IMR-90 (cell line): ENCODE data around the gene HEXD. TPM values are rescaled to one million over a fixed set of nuclear protein-coding genes. Genes with fewer than 3 reads are reported as not detected.

Experiments
- ATAC-seq: fragments of 200-7000 bp; cut with Tn5 transposase; 2 replicates; pipeline ENCODE4 v1.9.1; 2020; ENCODE audit warnings: low read depth, mild to moderate bottlenecking, moderate library complexity
- BruUV-seq: library from RNA; stranded (reverse); fragments of 400-500 nt; replicated peaks from 2 replicates; lab custom pipeline; 2021; lab: Mats Ljungman, UMichigan
- CTCF ChIA-PET: fragments of 300-600 bp; formaldehyde crosslinking; extraction: SDS; loops from one replicate; lab custom pipeline; 2021; ENCODE audit warnings: antibody characterized with exemption; lab: Yijun Ruan, JAX
- POLR2A ChIA-PET: fragments of 300-600 bp; sonication (Branson Sonifier 250); formaldehyde crosslinking; loops from one replicate; lab custom pipeline; 2022; ENCODE audit warnings: antibody characterized with exemption; ENCODE audit not compliant: unreplicated experiment; lab: Charles Lee
- DNase-seq: peaks from one replicate; pipeline ENCODE4 v3.0.0; 2013
- H2AFZ ChIP-seq: replicated peaks from 2 replicates; pipeline ENCODE3; 2013; ENCODE audit warnings: low read length, mild to moderate bottlenecking; ENCODE audit not compliant: poor library complexity
- H2AK5ac ChIP-seq: 2 replicates; pipeline ENCODE4 v1.6.1; 2013; ENCODE audit warnings: low read depth, low read length, inconsistent platforms
- H2AK9ac ChIP-seq: replicated peaks from 2 replicates; pipeline ENCODE3; 2013; ENCODE audit warnings: mild to moderate bottlenecking, low read depth, low read length, moderate library complexity; ENCODE audit not compliant: poor library complexity
- H2BK120ac ChIP-seq: 2 replicates; pipeline ENCODE4 v1.6.1; 2013; ENCODE audit warnings: low read depth, low read length, inconsistent platforms
- H2BK15ac ChIP-seq: 3 replicates; pipeline ENCODE4 v1.6.1; 2013; ENCODE audit warnings: low read depth, low read length, inconsistent platforms
- H2BK20ac ChIP-seq: 2 replicates; pipeline ENCODE4 v1.6.1; 2013; ENCODE audit warnings: low read depth, mild to moderate bottlenecking, inconsistent platforms, low read length, moderate library complexity
- H2BK5ac ChIP-seq: 2 replicates; pipeline ENCODE4 v1.6.1; 2013; ENCODE audit warnings: mild to moderate bottlenecking, low read depth, low read length, inconsistent platforms; ENCODE audit not compliant: poor library complexity, severe bottlenecking
- H3K14ac ChIP-seq: replicated peaks from 2 replicates; pipeline ENCODE4 v1.6.1; 2013; ENCODE audit warnings: low read depth, low read length, inconsistent platforms
- H3K18ac ChIP-seq: 2 replicates; pipeline ENCODE4 v1.6.1; 2013; ENCODE audit warnings: low read depth, low read length, control low read depth
- H3K23ac ChIP-seq: 2 replicates; pipeline ENCODE4 v1.6.1; 2013; ENCODE audit warnings: low read depth, low read length, inconsistent platforms
- H3K27ac ChIP-seq: 2 replicates; pipeline ENCODE4 v1.5.1; 2013; ENCODE audit warnings: mild to moderate bottlenecking, control low read depth, low read length; ENCODE audit not compliant: insufficient read depth
- H3K27me3 ChIP-seq: 2 replicates; pipeline ENCODE4 v1.6.1; 2013; ENCODE audit warnings: low read length; ENCODE audit not compliant: control insufficient read depth, insufficient read depth
- H3K36me3 ChIP-seq: 2 replicates; pipeline ENCODE4 v1.6.1; 2013; ENCODE audit warnings: low read length, mixed read lengths; ENCODE audit not compliant: control insufficient read depth, insufficient read depth
- H3K4ac ChIP-seq: 2 replicates; pipeline ENCODE4 v1.6.1; 2013; ENCODE audit warnings: low read depth, low read length, inconsistent platforms
- H3K4me1 ChIP-seq: 2 replicates; pipeline ENCODE4 v1.6.1; 2013; ENCODE audit warnings: low read length, mixed read lengths; ENCODE audit not compliant: control insufficient read depth, insufficient read depth
- H3K4me2 ChIP-seq: 2 replicates; pipeline ENCODE4 v1.6.1; 2013; ENCODE audit warnings: low read depth, mild to moderate bottlenecking, control low read depth, low read length, moderate library complexity
- H3K4me3 ChIP-seq: 2 replicates; pipeline ENCODE4 v1.5.1; 2013; ENCODE audit warnings: low read depth, mild to moderate bottlenecking, control low read depth, low read length, moderate library complexity; ENCODE audit not compliant: insufficient read depth
- H3K56ac ChIP-seq: 2 replicates; pipeline ENCODE4 v1.6.1; 2013; ENCODE audit warnings: low read length, inconsistent platforms; ENCODE audit not compliant: insufficient read depth; ENCODE audit errors: extremely low read depth
- H3K79me1 ChIP-seq, 2 experiments: 2 replicates each; pipeline ENCODE4 v1.6.1; 2013; ENCODE audit warnings: low read length in 2 of 2, inconsistent platforms in 1 of 2, low read depth in 1 of 2
- H3K9ac ChIP-seq: 2 replicates; pipeline ENCODE4 v1.6.1; 2013; ENCODE audit warnings: low read depth, low read length, control low read depth
- H3K9me1 ChIP-seq: 2 replicates; pipeline ENCODE4 v1.6.1; 2013; ENCODE audit warnings: low read length, inconsistent platforms; ENCODE audit not compliant: insufficient read depth
- H3K9me3 ChIP-seq: 2 replicates; pipeline ENCODE4 v1.6.1; 2013; ENCODE audit warnings: low read length; ENCODE audit not compliant: control insufficient read depth, insufficient read depth
- H4K20me1 ChIP-seq: 2 replicates; pipeline ENCODE4 v1.6.1; 2013; ENCODE audit warnings: low read length, inconsistent platforms; ENCODE audit not compliant: insufficient read depth
- H4K5ac ChIP-seq: 2 replicates; pipeline ENCODE4 v1.6.1; 2013; ENCODE audit warnings: mild to moderate bottlenecking, low read depth, low read length, control low read depth
- H4K8ac ChIP-seq, 2 experiments: 2 replicates each; pipeline ENCODE4 v1.6.1; 2013; ENCODE audit warnings: low read depth in 2 of 2, low read length in 2 of 2, control low read depth in 1 of 2, inconsistent platforms in 1 of 2
- H4K91ac ChIP-seq: 2 replicates; pipeline ENCODE4 v1.6.1; 2013; ENCODE audit warnings: low read depth, low read length, inconsistent platforms; ENCODE audit not compliant: insufficient read depth
- CTCF ChIP-seq: conservative IDR thresholded peaks from 2 replicates; pipeline ENCODE4 v1.5.1; 2012; ENCODE audit warnings: mild to moderate bottlenecking, low read depth, low read length, improper control_type of control experiment
- ELK1 ChIP-seq: fragments of 150-350 bp; IDR thresholded peaks from 2 replicates; pipeline ENCODE4 v1.6.1; 2016; ENCODE audit warnings: low read depth, mild to moderate bottlenecking, low read length, moderate library complexity, borderline replicate concordance
- FOS ChIP-seq: fragments of 150-350 bp; IDR thresholded peaks from 2 replicates; pipeline ENCODE4 v1.6.1; 2016; ENCODE audit warnings: low read depth, low read length
- MXI1 ChIP-seq: IDR thresholded peaks from 2 replicates; pipeline ENCODE4 v1.6.1; 2012; ENCODE audit warnings: low read depth, mild to moderate bottlenecking, low read length, moderate library complexity, borderline replicate concordance
- SMC3 ChIP-seq: fragments of 150-350 bp; IDR thresholded peaks from 2 replicates; pipeline ENCODE4 v1.6.1; 2016; ENCODE audit warnings: low read depth, mild to moderate bottlenecking, antibody characterized with exemption, low read length, moderate library complexity
- USF2 ChIP-seq: fragments of 150-350 bp; IDR thresholded peaks from 2 replicates; pipeline ENCODE4 v1.6.1; 2017; ENCODE audit warnings: mild to moderate bottlenecking, antibody characterized with exemption, low read length, low read depth
- WGBS, 2 experiments: methylation state at CpG; one replicate each; pipeline versions ENCODE4 v1.1.5 to v1.1.7; 2013; ENCODE audit warnings: missing lambda C conversion rate in 2 of 2; ENCODE audit not compliant: insufficient read length in 1 of 2; ENCODE audit errors: extremely low coverage in 2 of 2; 5-methylcytosine and 5-hydroxymethylcytosine counted together
- dilution Hi-C: fragments of 300-500 bp; cut with HindIII; formaldehyde crosslinking; loops from one replicate; pipeline ENCODE4 v1.14.3; 2018; ENCODE audit warnings: low sequenced_read_pairs; ENCODE audit not compliant: unreplicated experiment
- in situ Hi-C: fragments of 300-500 bp; cut with MboI; formaldehyde crosslinking; loops from 3 replicates; pipeline ENCODE4 v1.14.3; 2019; ENCODE audit warnings: low sequenced_read_pairs, inconsistent platforms, mixed read lengths
- intact Hi-C: fragments of 100-400 bp; cut with micrococcal nuclease; formaldehyde crosslinking; loops from 2 replicates; pipeline ENCODE4 v1.10.0; 2022
- polyA plus RNA-seq, 3 experiments: library from polyadenylated mRNA; depleted of rRNA; stranded (reverse); fragments of >200 nt; gene quantifications; 2 replicates each; pipeline ENCODE4 v1.2.3, GENCODE V29; 2012; ENCODE audit warnings: low replicate concordance in 1 of 3
- total RNA-seq: library from RNA; depleted of rRNA; stranded (reverse); fragments of >200 nt; gene quantifications from 2 replicates; pipeline ENCODE4 v1.2.3, GENCODE V29; 2012

Gene HEXD
- total and polyA plus RNA-seq, 2 of the 4 experiments (the other 2 are of a cell fraction): 3.8 to 9.5 TPM

- no peak for TF ChIP-seq SMC3
Measured at GRCh38 chr17:82443465-82444283, 25.5 kb downstream of the HEXD start (continued).

- no peaks in the 10 kb centered on the region for H3K27me3 ChIP-seq
- no peak overlapping the region for H3K4me3 ChIP-seq
- no peak overlapping the region for H3K23ac ChIP-seq
- H3K18ac ChIP-seq: no peak overlapping the region
- CTCF ChIA-PET: no interaction called here
- H2AK9ac ChIP-seq: peak overlapping the region; percentile 55
- intact Hi-C loops: no loop called here
- peak overlapping the region; percentile 32 for H2AFZ ChIP-seq
- dilution Hi-C loops: no loop called here
- H2BK120ac ChIP-seq: no peak overlapping the region
- no peak overlapping the region for H4K8ac ChIP-seq
- H3K4me1 ChIP-seq: peaks cover 3% of the 10 kb centered on the region; the same call in 1 of the 2 replicates
- WGBS, 2 experiments: 97% methylated on average over 32 of the region's 35 CpGs; no CpG with 5 or more reads in 1 of the 2 experiments
- peaks cover 9 to 32% of the 10 kb centered on the region in 2 experiments for H3K79me1 ChIP-seq
- no peak overlapping the region for H3K4ac ChIP-seq
- H3K56ac ChIP-seq: no peak overlapping the region
- no peak for DNase-seq
- H3K14ac ChIP-seq: no peak overlapping the region
- TF ChIP-seq SMC3: no peak
- no peak for TF ChIP-seq USF2
- no peak for TF ChIP-seq FOS
- TF ChIP-seq CTCF: no peak
- no peak for TF ChIP-seq ELK1
- TF ChIP-seq MXI1: no peak
- peaks cover 18% of the 10 kb centered on the region for H4K20me1 ChIP-seq
- no peak overlapping the region for H3K4me2 ChIP-seq
- BruUV-seq: no TSS peak
- H3K27ac ChIP-seq: no peak overlapping the region
- H3K36me3 ChIP-seq: peaks cover 45% of the 10 kb centered on the region
- H3K9me3 ChIP-seq: no peaks in the 10 kb centered on the region
- no peak overlapping the region for H3K9ac ChIP-seq
- no peak overlapping the region for H2BK5ac ChIP-seq
- POLR2A ChIA-PET: no interaction called here
- no peak overlapping the region for H4K91ac ChIP-seq
- H4K5ac ChIP-seq: no peak overlapping the region
- no peak for ATAC-seq
- no peak overlapping the region for H2BK15ac ChIP-seq
- H2BK20ac ChIP-seq: no peak overlapping the region
- no peak overlapping the region for H2AK5ac ChIP-seq
- H3K9me1 ChIP-seq: peaks cover 5% of the 10 kb centered on the region; the same call in 1 of the 2 replicates
- in situ Hi-C loops: no loop called here
Measured at GRCh38 chr17:82444284-82444893, 26.2 kb downstream of the HEXD start.
